ENCODE measurements around the gene SIPA1L3.

The SIPA1L3 gene

GRCh38 chr19:38196245-38196837 is 289.3 kb downstream of the SIPA1L3 start:
- no peak for DNase-seq

GRCh38 chr19:38196948-38197656 is 290.1 kb downstream of the SIPA1L3 start:
- no peak for DNase-seq

GRCh38 chr19:38197937-38198704 is 291.1 kb downstream of the SIPA1L3 start:
- DNase-seq: no peak

- DNase-seq: no peak
These were observed 292.3 kb downstream of the SIPA1L3 start for GRCh38 chr19:38199340-38199739.

GRCh38 chr19:38201731-38202130 is 294.7 kb downstream of the SIPA1L3 start:
- DNase-seq: no peak

- DNase-seq: no peak
These were observed 295.5 kb downstream of the SIPA1L3 start for GRCh38 chr19:38202504-38202903.

- DNase-seq: no peak
These were observed 296.2 kb downstream of the SIPA1L3 start for GRCh38 chr19:38203197-38203596.

- DNase-seq: no peak
These were observed 297.1 kb downstream of the SIPA1L3 start for GRCh38 chr19:38204096-38204495.

- no peak for DNase-seq
These were observed 297.7 kb downstream of the SIPA1L3 start for GRCh38 chr19:38204728-38205127.

GRCh38 chr19:38206006-38206745 is 299.2 kb downstream of the SIPA1L3 start:
- no peak for DNase-seq

- no peak for DNase-seq
These were observed 299.9 kb downstream of the SIPA1L3 start for GRCh38 chr19:38206928-38207327.

GRCh38 chr19:38207543-38207942 is 300.5 kb downstream of the SIPA1L3 start:
- no peak for DNase-seq

- no peak for DNase-seq
These were observed 301.6 kb downstream of the SIPA1L3 start for GRCh38 chr19:38208571-38208970.

GRCh38 chr19:38209152-38209551 is 302.1 kb downstream of the SIPA1L3 start:
- DNase-seq: no peak

GRCh38 chr19:38209671-38210457 is 302.9 kb downstream of the SIPA1L3 start:
- DNase-seq: peak; percentile 30

GRCh38 chr19:38210458-38210987 is 303.5 kb downstream of the SIPA1L3 start:
- DNase-seq: peak; percentile 41

GRCh38 chr19:38211151-38211591 is 304.2 kb downstream of the SIPA1L3 start:
- DNase-seq: no peak

GRCh38 chr19:38211766-38212165 is 304.8 kb downstream of the SIPA1L3 start:
- DNase-seq: no peak

- DNase-seq: no peak
These were observed 306.5 kb downstream of the SIPA1L3 start for GRCh38 chr19:38213469-38213868.

GRCh38 chr19:38213911-38214625 is 307.1 kb downstream of the SIPA1L3 start:
- peak; percentile 60 for DNase-seq
